ENCODE results near the gene CCDC87.
A peak's percentile ranks its signal among the peaks of the same experiment; 100 is the strongest.

Gene CCDC87

GRCh38 chr11:66579017-66579606 lies 13.8 kb downstream of the CCDC87 start:
- DNase-seq (ENCODE audit: low read depth): no peak
- no peak overlapping the region for H3K4me3 ChIP-seq (ENCODE audit: low read depth, low read length)
- TF ChIP-seq CTCF (IDR thresholded peaks at IDR 0.05; ENCODE audit: control insufficient read depth, extremely low read depth, insufficient read depth): peak; percentile 54

- no peak for DNase-seq (ENCODE audit: low read depth)
- no peak overlapping the region for H3K4me3 ChIP-seq (ENCODE audit: low read depth, low read length)
- no peak for TF ChIP-seq CTCF (IDR thresholded peaks at IDR 0.05; ENCODE audit: control insufficient read depth, extremely low read depth, insufficient read depth)
These were observed 22.0 kb downstream of the CCDC87 start for GRCh38 chr11:66570850-66571180.

DNA sequence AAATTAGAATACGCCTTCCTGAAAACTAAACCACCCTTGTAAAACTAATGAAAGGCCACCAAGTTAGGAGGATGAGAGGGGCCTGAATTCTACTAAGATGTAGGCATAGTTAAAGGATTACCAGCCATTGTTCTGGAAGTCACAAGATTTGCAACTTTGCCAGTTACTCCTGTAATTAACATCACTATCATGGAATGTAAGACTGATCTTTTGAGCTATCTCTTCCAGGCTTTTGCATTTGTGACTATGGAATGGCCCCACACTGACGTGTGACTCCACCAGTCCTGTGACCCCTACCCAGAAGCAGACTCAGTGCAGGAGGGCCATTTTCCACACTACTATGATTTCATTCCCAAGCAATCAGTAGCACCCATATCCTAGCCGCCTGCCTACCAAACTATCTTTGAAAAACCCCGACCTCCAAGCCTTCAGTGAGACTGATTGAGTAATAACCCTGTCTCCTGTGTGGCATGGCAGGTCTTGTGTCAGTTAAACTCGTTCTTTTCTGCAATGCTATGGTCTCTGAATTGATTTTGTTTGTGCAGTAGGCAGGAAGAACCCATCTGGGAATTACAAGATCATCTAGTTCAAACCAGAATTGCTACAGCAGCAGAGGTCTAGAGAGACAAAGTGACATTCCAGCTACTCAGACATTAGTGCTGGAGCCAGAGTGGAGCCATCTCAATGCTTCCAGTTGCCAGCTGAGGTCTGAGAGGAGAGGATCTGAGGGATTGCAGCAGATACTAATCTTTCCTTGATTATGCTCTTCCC lies 22.6 kb downstream of the CCDC87 start:
- DNase-seq (ENCODE audit: low read depth): no peak
- H3K4me3 ChIP-seq (ENCODE audit: low read depth, low read length): no peak overlapping the region
- no peak for TF ChIP-seq CTCF (IDR thresholded peaks at IDR 0.05; ENCODE audit: control insufficient read depth, extremely low read depth, insufficient read depth)

- no peak for TF ChIP-seq CTCF (IDR thresholded peaks at IDR 0.05; ENCODE audit: control insufficient read depth, extremely low read depth, insufficient read depth)
- no peak for DNase-seq (ENCODE audit: low read depth)
- no peak overlapping the region for H3K4me3 ChIP-seq (ENCODE audit: low read depth, low read length)
These were observed 23.8 kb downstream of the CCDC87 start for GRCh38 chr11:66569076-66569475.

GRCh38 chr11:66568124-66568916 lies 24.5 kb downstream of the CCDC87 start, which contains the start of gene CTSF:
Gene CTSF, minus strand, starts transcription at chr11:66568606. Its CDS starts 120 bp downstream, at chr11:66568486.
- peak; percentile 64 for DNase-seq (ENCODE audit: low read depth)
- no peak for TF ChIP-seq CTCF (IDR thresholded peaks at IDR 0.05; ENCODE audit: control insufficient read depth, extremely low read depth, insufficient read depth)

DNA sequence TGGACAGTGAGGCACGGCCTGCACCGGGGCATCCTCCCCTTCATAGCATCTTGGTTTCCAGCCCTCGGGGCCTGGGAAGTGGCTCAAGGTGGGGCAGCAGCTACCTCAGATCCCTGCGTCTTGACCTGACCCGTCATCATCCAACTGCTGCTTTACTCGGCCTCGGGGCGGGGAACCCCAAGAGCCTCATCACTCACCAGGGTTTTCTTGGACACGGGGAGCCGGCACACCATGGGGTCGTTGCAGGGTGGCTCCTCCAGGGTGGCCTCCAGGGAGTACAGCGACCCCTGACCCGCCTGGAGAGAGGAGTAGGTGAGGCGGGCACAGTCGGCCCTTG lies 25.1 kb downstream of the CCDC87 start:
- no peak for DNase-seq (ENCODE audit: low read depth)
- TF ChIP-seq CTCF (IDR thresholded peaks at IDR 0.05; ENCODE audit: control insufficient read depth, extremely low read depth, insufficient read depth): no peak
- H3K4me3 ChIP-seq (ENCODE audit: low read depth, low read length): peak overlapping the region; percentile 56

More at GRCh38 chr11:66568124-66568916, 24.5 kb downstream of the CCDC87 start, which contains the start of gene CTSF:
- peak within 1 kb of the TSS; percentile 56 for H3K4me3 ChIP-seq (ENCODE audit: low read depth, low read length)

All from LNCaP clone FGC (cell line).